GM11168 (cell line): ENCODE data around the gene SLC46A1.

Experiments
- in situ Hi-C: fragments of 300-500 bp; cut with MboI; formaldehyde crosslinking; loops from one replicate; pipeline ENCODE4 v1.12.0; 2022; ENCODE audit warnings: low sequenced_read_pairs; ENCODE audit not compliant: unreplicated experiment

Gene SLC46A1

GRCh38 chr17:28363776-28364650, 42.0 kb downstream of the SLC46A1 start:
- in situ Hi-C loops, result no loop called here

GRCh38 chr17:28363186-28363585, 42.8 kb downstream of the SLC46A1 start:
- in situ Hi-C loops, result no loop called here

GRCh38 chr17:28357901-28358197, 48.2 kb downstream of the SLC46A1 start:
- in situ Hi-C loops, result no loop called here

- in situ Hi-C loops, result no loop called here
Observed at GRCh38 chr17:28357061-28357900, 48.7 kb downstream of the SLC46A1 start, which contains the start of gene POLDIP2. Gene POLDIP2 (minus strand): TSS chr17:28357527. CDS start chr17:28357448, 79 bp downstream.

GRCh38 chr17:28350271-28350670, 55.7 kb downstream of the SLC46A1 start:
- in situ Hi-C loops, result no loop called here

- in situ Hi-C loops, result no loop called here
Observed at GRCh38 chr17:28348979-28349378, 57.0 kb downstream of the SLC46A1 start.

- in situ Hi-C loops, result no loop called here
Observed at GRCh38 chr17:28347261-28347891, 58.6 kb downstream of the SLC46A1 start.

- in situ Hi-C loops, result no loop called here
Observed at GRCh38 chr17:28346746-28347246, 59.2 kb downstream of the SLC46A1 start.

GRCh38 chr17:28346199-28346580, 59.8 kb downstream of the SLC46A1 start:
- in situ Hi-C loops, result no loop called here

- in situ Hi-C loops, result no loop called here
Observed at GRCh38 chr17:28345419-28346198, 60.4 kb downstream of the SLC46A1 start.
